Measurements from ENCODE around the gene APIP.

The APIP gene

DNA sequence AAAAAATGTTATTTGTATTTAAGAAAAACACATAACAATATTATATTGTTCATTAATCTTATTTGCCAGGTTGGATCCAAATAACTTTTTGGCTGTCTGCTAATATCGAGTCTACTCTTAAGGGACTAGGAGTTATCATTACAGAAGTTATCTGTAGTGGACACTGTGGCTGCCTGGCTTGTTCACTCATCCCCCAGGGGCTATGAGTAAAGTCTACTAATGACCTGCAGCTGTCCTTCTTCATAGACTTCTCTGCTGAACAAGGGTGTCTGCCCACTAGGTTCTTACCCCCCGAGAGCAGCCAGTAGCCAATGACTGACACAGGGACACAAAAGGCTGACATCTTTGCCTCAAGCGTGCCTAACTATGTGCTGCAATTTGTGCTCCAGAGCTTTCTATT lies 69.7 kb downstream of the APIP start:
- Histone ChIP-seq H3K9me2 (ENCODE audit: low read depth, low read length) (no peaks in the 10 kb centered on the region), H3K9ac (ENCODE audit: low read length) (no peak overlapping the region), H3K27ac (ENCODE audit: low read depth, low read length, poor library complexity, severe bottlenecking) (no peak overlapping the region), H3K27me3 (ENCODE audit: insufficient read depth, low read length) (no peaks in the 10 kb centered on the region), H3K36me3 (ENCODE audit: insufficient read depth, low read length) (no peaks in the 10 kb centered on the region), H3K9me3 (ENCODE audit: low read length) (no peaks in the 10 kb centered on the region), H3K4me1 (ENCODE audit: insufficient read depth, low read length, severe bottlenecking) (no peaks in the 10 kb centered on the region), H2AFZ (ENCODE audit: low read length) (no peak overlapping the region), H4K20me1 (ENCODE audit: insufficient read depth, low read length) (no peaks in the 10 kb centered on the region), H3K4me2 (ENCODE audit: low read length) (no peak overlapping the region), H3F3A (ENCODE audit: insufficient read depth, low read length) (no peaks in the 10 kb centered on the region), H3K79me2 (ENCODE audit: insufficient read depth, low read length) (no peaks in the 10 kb centered on the region), H3K4me3 (ENCODE audit: low read depth, low read length, poor library complexity, severe bottlenecking) (no peak overlapping the region)
- no peak for TF ChIP-seq CTCF (IDR thresholded peaks at IDR 0.05; ENCODE audit: low read length)

DNA sequence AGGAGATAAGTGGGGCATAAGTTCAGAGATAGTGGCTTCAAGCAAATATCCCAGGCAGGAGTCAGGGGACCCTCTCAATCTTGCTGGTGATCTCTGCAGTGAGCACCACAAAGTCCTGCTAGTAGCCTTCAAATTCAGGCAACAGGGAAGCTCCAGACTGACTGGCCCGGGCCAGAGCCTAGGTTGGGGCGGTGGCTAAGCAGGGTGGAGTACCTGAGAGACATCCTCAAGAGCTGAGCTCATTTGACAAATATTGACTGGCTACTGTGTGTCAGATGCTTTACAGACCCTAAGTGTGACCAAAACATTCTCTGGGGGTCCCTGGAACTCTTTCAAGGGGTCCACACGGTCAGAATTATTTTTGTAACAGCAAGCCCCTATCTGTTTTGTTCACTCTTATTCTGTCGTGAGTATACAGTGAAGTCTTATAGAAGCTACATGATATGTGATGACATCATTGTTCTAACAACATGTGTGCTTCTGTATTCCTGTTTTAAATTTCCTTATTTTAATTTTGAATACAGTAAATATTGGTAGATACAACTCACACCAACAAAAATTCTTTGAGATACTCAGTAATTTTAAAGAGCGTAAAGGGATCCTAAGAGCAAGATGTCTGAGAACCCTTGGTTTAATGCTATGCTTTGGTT lies 71.6 kb downstream of the APIP start:
- Histone ChIP-seq H3K79me2 (ENCODE audit: insufficient read depth, low read length) (no peaks in the 10 kb centered on the region), H3K27me3 (ENCODE audit: insufficient read depth, low read length) (no peaks in the 10 kb centered on the region), H3K9ac (ENCODE audit: low read length) (no peak overlapping the region), H3K9me2 (ENCODE audit: low read depth, low read length) (no peaks in the 10 kb centered on the region), H3K27ac (ENCODE audit: low read depth, low read length, poor library complexity, severe bottlenecking) (no peak overlapping the region), H3K4me3 (ENCODE audit: low read depth, low read length, poor library complexity, severe bottlenecking) (no peak overlapping the region), H4K20me1 (ENCODE audit: insufficient read depth, low read length) (no peaks in the 10 kb centered on the region), H3F3A (ENCODE audit: insufficient read depth, low read length) (no peaks in the 10 kb centered on the region), H2AFZ (ENCODE audit: low read length) (no peak overlapping the region), H3K4me2 (ENCODE audit: low read length) (no peak overlapping the region), H3K36me3 (ENCODE audit: insufficient read depth, low read length) (no peaks in the 10 kb centered on the region), H3K4me1 (ENCODE audit: insufficient read depth, low read length, severe bottlenecking) (no peaks in the 10 kb centered on the region), H3K9me3 (ENCODE audit: low read length) (no peaks in the 10 kb centered on the region)
- TF ChIP-seq CTCF (IDR thresholded peaks at IDR 0.05; ENCODE audit: low read length): no peak
- TF ChIP-seq EZH2 (IDR thresholded peaks at IDR 0.05; ENCODE audit: borderline replicate concordance, low read length): no peak

GRCh38 chr11:34843271-34843670 lies 72.9 kb downstream of the APIP start:
- H3K4me2 ChIP-seq (ENCODE audit: low read length): no peak overlapping the region
- no peak overlapping the region for H2AFZ ChIP-seq (ENCODE audit: low read length)
- H3K4me3 ChIP-seq (ENCODE audit: low read depth, low read length, poor library complexity, severe bottlenecking): no peak overlapping the region
- H3K27me3 ChIP-seq (ENCODE audit: insufficient read depth, low read length): no peaks in the 10 kb centered on the region
- H3K36me3 ChIP-seq (ENCODE audit: insufficient read depth, low read length): no peaks in the 10 kb centered on the region
- no peaks in the 10 kb centered on the region for H4K20me1 ChIP-seq (ENCODE audit: insufficient read depth, low read length)
- H3K27ac ChIP-seq (ENCODE audit: low read depth, low read length, poor library complexity, severe bottlenecking): no peak overlapping the region
- no peaks in the 10 kb centered on the region for H3K9me2 ChIP-seq (ENCODE audit: low read depth, low read length)
- no peaks in the 10 kb centered on the region for H3K79me2 ChIP-seq (ENCODE audit: insufficient read depth, low read length)
- H3F3A ChIP-seq (ENCODE audit: insufficient read depth, low read length): no peaks in the 10 kb centered on the region
- H3K9me3 ChIP-seq (ENCODE audit: low read length): no peaks in the 10 kb centered on the region
- no peak overlapping the region for H3K9ac ChIP-seq (ENCODE audit: low read length)
- TF ChIP-seq CTCF (IDR thresholded peaks at IDR 0.05; ENCODE audit: low read length) (no peak), EZH2 (IDR thresholded peaks at IDR 0.05; ENCODE audit: borderline replicate concordance, low read length) (no peak)
- H3K4me1 ChIP-seq (ENCODE audit: insufficient read depth, low read length, severe bottlenecking): no peaks in the 10 kb centered on the region
